NT2/D1 (cell line): ENCODE data around the gene ABCG1.

Source experiments
- YY1 ChIP-seq: IDR thresholded peaks from 2 replicates; pipeline ENCODE4 v1.6.1; 2011; ENCODE audit not compliant: insufficient read length, insufficient read depth
- ZNF274 ChIP-seq: IDR thresholded peaks from 2 replicates; pipeline ENCODE4 v1.6.1; 2011; ENCODE audit warnings: mild to moderate bottlenecking, low read depth, low read length

GRCh38 chr21:42301371-42302075 is 82.6 kb downstream of the ABCG1 start:
- no peak for TF ChIP-seq ZNF274
- TF ChIP-seq YY1 = no peak
